K562 (cell line): ENCODE results near the gene TRIM65. TPM values are rescaled to one million over a fixed set of nuclear protein-coding genes. Genes with fewer than 3 reads are reported as not detected.

Experiments used
- BCLAF1 ChIP-seq, 2 experiments: fragments of 450-650 bp in 1 of 2; IDR thresholded peaks; 2 replicates each; pipeline ENCODE4 v1.6.1; 2011 to 2017; ENCODE audit warnings: low read depth in 2 of 2, antibody characterized with exemption in 1 of 2, borderline replicate concordance in 1 of 2, low read length in 1 of 2, mild to moderate bottlenecking in 1 of 2, mixed read lengths in 1 of 2; ENCODE audit not compliant: control insufficient read depth in 1 of 2
- CHD2 ChIP-seq: IDR thresholded peaks from 2 replicates; pipeline ENCODE4 v1.6.1; 2011; ENCODE audit warnings: low read depth, low read length
- FOXJ3 ChIP-seq: sonication (generic); formaldehyde crosslinking; IDR thresholded peaks from 2 replicates; pipeline ENCODE4 v1.4.0; 2020; ENCODE audit warnings: mild to moderate bottlenecking, missing genetic modification reagents
- FOXO4 ChIP-seq: fragments of 450-650 bp; formaldehyde crosslinking; IDR thresholded peaks from 2 replicates; pipeline ENCODE4 v1.4.0; 2020; ENCODE audit warnings: mild to moderate bottlenecking, moderate library complexity
- HEY1 ChIP-seq: fragments of 250-450 bp; sonication (Bioruptor Pico); IDR thresholded peaks from 2 replicates; pipeline ENCODE4 v1.5.0; 2020; ENCODE audit warnings: mild to moderate bottlenecking, moderate library complexity, borderline replicate concordance
- IRF2 ChIP-seq: sonication (generic); formaldehyde crosslinking; IDR thresholded peaks from 2 replicates; pipeline ENCODE4 v1.8.1; 2022; ENCODE audit warnings: mild to moderate bottlenecking, missing genetic modification reagents
- KDM1A ChIP-seq, 2 experiments: fragments of 450-650 bp; IDR thresholded peaks; 2 replicates each; pipeline ENCODE4 v1.6.1; 2016; ENCODE audit warnings: mild to moderate bottlenecking in 2 of 2
- LCOR ChIP-seq: sonication (generic); formaldehyde crosslinking; IDR thresholded peaks from 2 replicates; pipeline ENCODE4 v1.8.0; 2022; ENCODE audit warnings: mild to moderate bottlenecking, missing genetic modification reagents
- MAFG ChIP-seq: fragments of 450-650 bp; conservative IDR thresholded peaks from 2 replicates; pipeline ENCODE4 v1.6.1; 2016; ENCODE audit warnings: missing genetic modification characterization, missing compliant biosample characterization
- MECOM ChIP-seq: fragments of 250-450 bp; sonication (Bioruptor Pico); IDR thresholded peaks from 2 replicates; pipeline ENCODE4 v1.8.0; 2022; ENCODE audit warnings: inconsistent platforms
- NCOA2 ChIP-seq, 2 experiments: fragments of 450-650 bp; IDR thresholded peaks; 2 replicates each; pipeline ENCODE4 v1.6.1; 2018; ENCODE audit warnings: mild to moderate bottlenecking in 2 of 2, moderate library complexity in 1 of 2; ENCODE audit not compliant: partially characterized antibody in 2 of 2
- NR1H2 ChIP-seq: sonication (generic); formaldehyde crosslinking; IDR thresholded peaks from 2 replicates; pipeline ENCODE4 v1.4.0; 2020; ENCODE audit warnings: mild to moderate bottlenecking, missing genetic modification reagents
- PREB ChIP-seq: sonication (generic); formaldehyde crosslinking; IDR thresholded peaks from 2 replicates; pipeline ENCODE4 v1.8.1; 2023; ENCODE audit warnings: mild to moderate bottlenecking, missing genetic modification reagents
- PURB ChIP-seq: sonication (generic); formaldehyde crosslinking; IDR thresholded peaks from 2 replicates; pipeline ENCODE4 v1.9.0; 2021; ENCODE audit warnings: low read depth, mild to moderate bottlenecking, missing genetic modification reagents
- SAFB ChIP-seq: fragments of 200-400 bp; formaldehyde crosslinking; IDR thresholded peaks from 2 replicates; pipeline ENCODE4 v1.6.1; 2017; ENCODE audit warnings: low read depth, low read length, borderline replicate concordance
- SMARCB1 ChIP-seq: IDR thresholded peaks from 2 replicates; pipeline ENCODE4 v1.6.1; 2011; ENCODE audit warnings: improper control_type of control experiment, low read depth; ENCODE audit not compliant: insufficient read length
- SPI1 ChIP-seq: IDR thresholded peaks from 2 replicates; pipeline ENCODE4 v1.6.1; 2011; ENCODE audit warnings: low read depth, low read length, control low read depth, borderline replicate concordance
- TAF15 ChIP-seq: fragments of 200-400 bp; formaldehyde crosslinking; IDR thresholded peaks from 2 replicates; pipeline ENCODE4 v1.6.1; 2017; ENCODE audit warnings: mild to moderate bottlenecking, low read depth, low read length, moderate library complexity
- polyA plus RNA-seq, 8 experiments: library from polyadenylated mRNA; depleted of rRNA in 4 of 8; stranded (reverse) in 5 of 8; unstranded in 3 of 8; fragments of >200 nt; fragmentation: Nextera tagmentation in 2 of 8; fragmentation: Illumina TruSeq in 1 of 8; extraction: Ambion mirVana in 2 of 8; extraction: Trizol in 1 of 8; gene quantifications; 2 replicates each; pipeline versions ENCODE4 v1.2.1 to v1.2.3, GENCODE V29; 2011 to 2014; ENCODE audit warnings: inconsistent platforms in 1 of 8, missing spikeins in 1 of 8
- total RNA-seq, 7 experiments: library from RNA; depleted of rRNA in 6 of 7; stranded (reverse); fragments of >200 nt in 6 of 7; fragmentation: Illumina TruSeq in 2 of 7; extraction: Trizol in 2 of 7; gene quantifications; 2 replicates each; pipeline versions ENCODE4 v1.2.1 to v1.2.3, GENCODE V29; 2011 to 2021; ENCODE audit warnings: low replicate concordance in 1 of 7
- TF ChIP-seq, protein P1 (sequence below), 2 experiments: IDR thresholded peaks in 1 of 2; conservative IDR thresholded peaks in 1 of 2; 2 replicates each; pipeline ENCODE4 v1.6.1; 2016; ENCODE audit warnings: low read depth in 2 of 2, mild to moderate bottlenecking in 1 of 2, missing compliant biosample characterization in 1 of 2, missing genetic modification characterization in 1 of 2, moderate library complexity in 1 of 2

TRIM65 gene
- total and polyA plus RNA-seq, 9 of the 15 experiments (the other 6 are each of a cell fraction or from before 2014, with no cell fraction given), result 2.8 to 45.7 (median 22.9) TPM

GRCh38 chr17:75855310-75856061 is 41.3 kb downstream of the TRIM65 start, which contains the start of gene WBP2 (continued):
- TF ChIP-seq, protein P1, sequence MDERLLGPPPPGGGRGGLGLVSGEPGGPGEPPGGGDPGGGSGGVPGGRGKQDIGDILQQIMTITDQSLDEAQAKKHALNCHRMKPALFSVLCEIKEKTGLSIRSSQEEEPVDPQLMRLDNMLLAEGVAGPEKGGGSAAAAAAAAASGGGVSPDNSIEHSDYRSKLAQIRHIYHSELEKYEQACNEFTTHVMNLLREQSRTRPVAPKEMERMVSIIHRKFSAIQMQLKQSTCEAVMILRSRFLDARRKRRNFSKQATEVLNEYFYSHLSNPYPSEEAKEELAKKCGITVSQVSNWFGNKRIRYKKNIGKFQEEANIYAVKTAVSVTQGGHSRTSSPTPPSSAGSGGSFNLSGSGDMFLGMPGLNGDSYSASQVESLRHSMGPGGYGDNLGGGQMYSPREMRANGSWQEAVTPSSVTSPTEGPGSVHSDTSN (CRISPR knock-in tag; IDR thresholded peaks at IDR 0.05; ENCODE audit: low read depth), result no peak
- TF ChIP-seq, protein P1 (tag; conservative IDR thresholded peaks at IDR 0.05; ENCODE audit: low read depth), result no peak
- TF ChIP-seq FOXO4 (CRISPR knock-in tag) (no peak), SPI1 (peak; percentile 64), FOXJ3 (CRISPR knock-in tag) (no peak), BCLAF1 (IDR thresholded peaks at IDR 0.05; ENCODE audit: borderline replicate concordance in 1 of 2, control insufficient read depth in 1 of 2, low read depth in 2 of 2, low read length in 1 of 2) (peak in 1 of 2 experiments; percentile 68; a peak in 1 of 4 replicates), KDM1A (IDR thresholded peaks at IDR 0.05) (no peak), SAFB (no peak), LCOR (CRISPR knock-in tag) (0 out of 2 replicates have a peak, but pooled peaks have one; percentile 79), PURB (no peak), IRF2 (CRISPR knock-in tag) (no peak), NCOA2 (IDR thresholded peaks at IDR 0.05; ENCODE audit: partially characterized antibody in 2 of 2) (no peak), NR1H2 (CRISPR knock-in tag) (no peak), MECOM (no peak), SMARCB1 (no peak), PREB (CRISPR knock-in tag) (no peak), CHD2 (peak; percentile 47; the same call in 1 of the 2 replicates), HEY1 (CRISPR knock-in tag) (no peak), TAF15 (peak; percentile 74; the same call in 1 of the 2 replicates), MAFG (tag) (no peak)
